Measurements from ENCODE around the gene RNF213.

Gene RNF213

DNA sequence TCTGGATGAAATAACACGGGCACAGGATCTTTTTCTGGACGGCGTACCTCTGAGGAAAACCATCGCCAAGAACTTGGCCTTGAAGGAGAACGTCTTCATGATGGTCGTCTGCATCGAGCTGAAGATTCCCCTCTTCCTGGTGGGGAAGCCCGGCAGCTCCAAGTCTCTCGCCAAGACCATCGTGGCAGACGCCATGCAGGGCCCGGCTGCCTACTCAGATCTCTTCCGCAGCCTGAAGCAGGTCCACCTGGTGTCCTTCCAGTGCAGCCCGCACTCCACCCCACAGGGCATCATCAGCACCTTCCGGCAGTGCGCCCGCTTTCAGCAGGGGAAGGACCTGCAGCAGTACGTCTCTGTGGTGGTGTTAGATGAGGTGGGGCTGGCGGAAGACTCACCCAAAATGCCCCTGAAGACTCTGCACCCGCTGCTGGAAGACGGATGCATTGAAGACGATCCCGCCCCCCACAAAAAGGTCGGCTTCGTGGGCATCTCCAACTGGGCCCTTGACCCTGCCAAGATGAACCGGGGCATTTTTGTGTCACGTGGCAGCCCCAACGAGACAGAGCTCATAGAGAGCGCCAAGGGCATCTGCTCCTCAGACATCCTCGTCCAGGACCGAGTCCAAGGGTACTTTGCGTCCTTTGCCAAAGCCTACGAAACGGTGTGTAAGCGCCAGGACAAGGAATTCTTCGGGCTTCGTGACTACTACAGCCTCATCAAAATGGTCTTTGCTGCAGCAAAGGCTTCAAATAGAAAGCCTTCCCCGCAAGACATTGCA lies 86.0 kb downstream of the RNF213 start:
- FAIRE-seq = no peak

DNA sequence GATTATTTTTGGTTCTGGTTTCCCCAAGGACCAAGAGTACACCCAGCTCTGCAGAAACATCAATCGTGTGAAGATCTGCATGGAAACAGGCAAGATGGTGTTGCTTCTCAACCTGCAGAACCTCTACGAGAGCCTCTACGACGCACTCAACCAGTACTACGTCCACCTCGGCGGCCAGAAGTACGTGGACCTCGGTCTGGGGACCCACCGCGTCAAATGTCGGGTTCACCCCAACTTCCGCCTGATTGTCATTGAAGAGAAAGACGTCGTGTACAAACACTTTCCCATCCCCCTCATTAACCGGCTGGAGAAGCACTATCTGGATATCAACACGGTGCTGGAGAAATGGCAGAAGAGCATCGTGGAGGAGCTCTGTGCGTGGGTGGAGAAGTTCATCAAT lies 86.9 kb downstream of the RNF213 start:
- FAIRE-seq (no peak), DNase-seq (ENCODE audit: low spot score) (no peak)

More for the DNA sequence above, 86.0 kb downstream of the RNF213 start:
- no peak for DNase-seq (ENCODE audit: low spot score)

DNA sequence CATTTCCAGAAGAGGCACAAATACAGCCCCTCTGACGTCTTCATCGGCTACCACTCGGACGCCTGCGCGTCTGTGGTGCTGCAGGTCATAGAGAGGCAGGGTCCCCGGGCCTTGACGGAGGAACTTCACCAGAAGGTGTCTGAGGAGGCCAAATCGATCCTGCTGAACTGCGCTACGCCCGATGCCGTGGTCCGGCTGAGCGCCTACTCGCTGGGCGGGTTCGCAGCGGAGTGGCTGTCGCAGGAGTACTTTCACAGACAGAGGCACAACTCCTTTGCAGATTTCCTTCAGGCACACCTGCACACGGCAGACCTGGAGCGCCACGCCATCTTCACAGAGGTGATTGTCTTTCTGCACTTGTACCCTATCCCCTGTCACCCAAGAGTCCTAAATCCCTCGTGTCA lies 87.3 kb downstream of the RNF213 start:
- no peak for DNase-seq (ENCODE audit: low spot score)
- no peak for FAIRE-seq

DNA sequence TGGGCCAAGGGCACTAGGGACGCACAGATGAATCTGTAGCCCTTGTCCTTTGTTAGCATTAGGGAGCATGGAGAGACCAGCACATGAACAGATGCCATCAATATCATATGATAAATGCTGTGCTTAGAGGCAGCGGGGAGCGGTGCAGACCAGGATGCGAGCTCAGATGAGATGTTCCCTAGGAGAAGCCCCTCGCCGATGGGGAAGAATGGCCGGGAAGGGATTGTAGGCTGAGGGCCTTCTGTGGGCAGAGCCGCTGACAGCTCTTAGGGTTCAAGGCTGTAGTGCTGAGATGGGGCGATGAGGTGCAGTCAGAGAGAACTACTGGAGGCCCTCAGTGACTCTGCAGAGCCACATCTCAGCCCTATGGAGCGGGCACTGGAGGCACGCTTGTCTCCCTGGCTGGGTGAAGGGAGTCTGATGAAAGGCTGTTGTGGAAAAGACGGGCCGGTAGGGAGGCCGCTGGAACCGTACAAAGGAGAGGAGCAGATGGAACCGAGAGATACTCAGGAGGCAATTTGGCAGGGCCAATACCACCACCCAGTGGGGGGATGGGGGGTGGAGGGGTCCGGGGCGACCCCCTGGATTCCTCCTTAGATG lies 88.0 kb downstream of the RNF213 start:
- DNase-seq (ENCODE audit: low spot score) = no peak
- FAIRE-seq = no peak

DNA sequence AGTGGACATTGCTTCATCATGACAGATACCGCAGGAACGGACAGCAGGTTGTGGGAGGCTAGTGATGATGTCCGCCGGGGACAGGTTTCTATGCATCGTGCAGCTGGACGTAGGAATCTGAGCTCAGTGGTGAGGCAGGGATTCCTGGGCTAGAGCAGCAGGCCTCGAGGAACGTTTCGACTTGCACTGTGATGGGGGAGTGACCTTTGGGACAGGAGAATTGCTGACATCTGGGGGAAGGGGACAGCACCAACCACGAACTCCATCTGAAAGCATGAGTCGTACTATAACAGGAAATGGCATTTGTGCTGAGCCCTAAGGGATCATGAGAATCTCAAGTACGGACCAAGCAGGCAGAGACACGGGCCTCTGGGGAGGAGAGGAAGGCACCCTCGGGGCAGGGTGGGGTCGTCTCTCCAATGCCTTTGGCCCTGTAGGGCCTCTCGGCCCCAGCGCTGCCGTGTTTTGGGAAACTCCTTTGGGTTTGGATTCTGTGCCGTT lies 88.5 kb downstream of the RNF213 start:
- no peak for DNase-seq (ENCODE audit: low spot score)
- peak; percentile 65 for FAIRE-seq

DNA sequence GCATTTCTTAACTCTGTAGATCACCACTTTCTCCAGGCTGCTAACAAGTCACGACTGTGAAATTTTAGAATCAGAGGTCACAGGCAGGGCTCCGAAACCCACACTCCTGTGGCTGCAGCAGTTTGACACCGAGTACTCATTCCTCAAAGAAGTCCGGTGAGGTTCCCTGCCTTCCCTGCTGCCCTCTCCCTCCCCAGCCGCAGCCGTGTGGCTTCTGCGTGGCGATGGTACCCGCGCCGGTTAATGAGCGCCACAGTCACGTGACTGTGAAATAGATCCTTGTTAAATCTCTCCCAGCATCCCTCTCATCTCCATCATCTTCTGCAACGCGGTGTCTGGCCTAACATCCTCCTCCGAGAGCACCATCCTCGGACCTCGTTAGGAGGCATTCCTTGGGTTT lies 89.1 kb downstream of the RNF213 start:
- FAIRE-seq = no peak

DNA sequence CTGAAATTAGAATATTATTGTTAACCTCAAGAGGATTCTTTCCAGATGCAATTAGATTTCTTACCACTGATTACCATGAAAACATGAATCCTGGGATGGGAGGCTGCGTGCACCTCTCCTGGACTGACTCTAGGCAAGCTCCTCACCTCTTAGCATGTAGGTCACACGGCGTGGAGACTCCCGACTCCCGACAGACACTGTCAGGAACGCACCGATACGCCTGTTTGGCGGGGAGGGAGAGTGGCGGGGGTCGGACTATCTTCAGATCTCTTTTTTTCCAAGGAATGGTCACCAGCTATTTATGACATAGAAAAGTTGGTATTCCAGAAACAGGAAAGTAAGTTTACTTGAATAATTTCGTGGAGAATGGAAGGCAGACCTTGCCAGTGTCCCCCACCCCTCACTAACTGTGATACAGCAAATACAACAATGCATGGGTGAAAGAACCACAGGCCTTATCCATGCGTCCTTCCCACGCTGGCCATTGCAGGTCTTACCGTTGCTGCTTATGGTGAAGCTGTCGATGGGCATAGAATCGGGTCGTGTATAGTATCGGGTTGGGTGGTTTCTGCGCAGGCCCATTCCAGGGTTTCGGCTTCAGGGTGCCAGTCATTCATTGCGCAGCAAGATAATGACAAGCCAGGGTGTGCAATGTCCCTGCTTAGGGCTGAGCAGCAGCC lies 91.7 kb downstream of the RNF213 start:
- DNase-seq (ENCODE audit: low spot score) (no peak), FAIRE-seq (peak; percentile 86)

More for the DNA sequence above, 89.1 kb downstream of the RNF213 start:
- no peak for DNase-seq (ENCODE audit: low spot score)

DNA sequence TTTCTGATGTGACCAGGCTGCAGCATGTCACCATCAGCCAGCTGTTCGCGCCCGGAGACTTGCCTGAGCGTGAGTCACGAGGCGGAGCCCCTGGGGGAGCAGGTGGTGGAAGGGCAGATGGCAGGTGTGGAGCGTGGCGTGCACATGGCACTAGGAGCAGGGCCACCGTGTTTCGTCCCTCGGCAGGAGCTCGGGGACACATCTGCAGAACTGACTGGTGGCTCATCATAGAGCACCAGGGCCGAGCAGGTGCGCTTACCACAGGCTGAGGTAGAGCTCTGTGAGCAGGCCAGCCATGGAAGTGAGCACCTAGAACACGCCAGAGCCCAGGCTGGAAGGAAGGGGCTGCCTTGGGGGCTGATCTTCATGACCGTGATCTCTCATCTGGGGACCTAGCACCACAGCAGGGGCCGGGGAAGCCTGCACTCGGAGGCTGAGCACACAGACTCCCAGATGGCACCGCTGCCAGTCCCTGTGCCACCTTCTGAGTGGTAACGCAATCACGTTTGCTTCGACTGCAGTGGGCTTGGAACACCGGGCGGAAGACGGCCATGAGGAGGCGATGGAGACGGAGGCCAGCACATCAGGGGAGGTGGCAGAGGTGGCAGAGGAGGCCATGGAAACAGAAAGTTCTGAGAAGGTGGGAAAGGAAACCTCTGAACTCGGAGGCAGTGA lies 92.5 kb downstream of the RNF213 start:
- no peak for DNase-seq (ENCODE audit: low spot score)
- no peak for FAIRE-seq

DNA sequence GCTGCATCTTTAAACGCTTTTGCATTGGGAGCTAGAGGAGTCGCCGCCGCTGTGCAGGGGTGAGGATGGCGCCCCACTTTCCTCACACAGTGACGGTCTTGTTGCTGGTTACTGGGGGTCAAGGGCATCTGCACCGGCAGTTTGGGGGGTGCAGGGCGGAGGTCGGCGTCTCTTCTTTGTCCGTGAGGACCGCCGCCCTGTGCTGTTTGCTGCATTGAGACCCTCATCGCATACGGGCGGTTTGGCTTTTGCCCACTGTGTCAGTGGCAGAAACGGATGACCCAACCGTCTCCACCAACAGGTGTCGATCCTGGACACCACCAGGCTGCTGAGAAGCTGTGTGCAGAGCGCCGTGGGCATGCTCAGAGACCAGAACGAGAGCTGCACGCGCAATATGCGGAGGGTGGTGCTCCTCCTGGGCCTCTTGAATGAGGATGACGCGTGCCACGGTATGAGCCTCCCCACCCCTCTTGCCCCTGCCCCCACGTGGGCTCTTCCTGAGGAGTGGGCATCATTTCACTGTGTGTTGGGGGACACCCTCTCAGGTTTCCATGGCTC lies 93.1 kb downstream of the RNF213 start:
- no peak for DNase-seq (ENCODE audit: low spot score)
- FAIRE-seq = no peak

DNA sequence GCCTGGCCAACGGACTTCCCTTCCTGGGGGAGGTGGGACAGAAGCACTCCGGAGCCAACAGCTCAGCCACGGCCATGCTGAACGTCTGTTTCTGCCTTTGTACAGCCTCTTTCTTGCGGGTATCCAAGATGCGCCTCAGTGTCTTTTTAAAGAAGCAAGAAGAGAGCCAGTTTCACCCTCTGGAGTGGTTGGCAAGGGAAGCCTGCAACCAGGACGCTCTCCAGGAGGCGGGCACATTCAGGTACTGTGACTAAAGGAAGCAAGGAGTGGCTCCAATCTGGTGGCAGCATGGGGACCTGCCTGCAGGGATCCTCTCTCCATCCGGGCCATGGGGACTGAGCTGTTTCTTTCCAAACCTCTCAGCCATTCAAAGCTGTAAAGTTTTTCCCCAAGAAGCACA lies 93.7 kb downstream of the RNF213 start:
- FAIRE-seq (no peak), DNase-seq (ENCODE audit: low spot score) (no peak)

DNA sequence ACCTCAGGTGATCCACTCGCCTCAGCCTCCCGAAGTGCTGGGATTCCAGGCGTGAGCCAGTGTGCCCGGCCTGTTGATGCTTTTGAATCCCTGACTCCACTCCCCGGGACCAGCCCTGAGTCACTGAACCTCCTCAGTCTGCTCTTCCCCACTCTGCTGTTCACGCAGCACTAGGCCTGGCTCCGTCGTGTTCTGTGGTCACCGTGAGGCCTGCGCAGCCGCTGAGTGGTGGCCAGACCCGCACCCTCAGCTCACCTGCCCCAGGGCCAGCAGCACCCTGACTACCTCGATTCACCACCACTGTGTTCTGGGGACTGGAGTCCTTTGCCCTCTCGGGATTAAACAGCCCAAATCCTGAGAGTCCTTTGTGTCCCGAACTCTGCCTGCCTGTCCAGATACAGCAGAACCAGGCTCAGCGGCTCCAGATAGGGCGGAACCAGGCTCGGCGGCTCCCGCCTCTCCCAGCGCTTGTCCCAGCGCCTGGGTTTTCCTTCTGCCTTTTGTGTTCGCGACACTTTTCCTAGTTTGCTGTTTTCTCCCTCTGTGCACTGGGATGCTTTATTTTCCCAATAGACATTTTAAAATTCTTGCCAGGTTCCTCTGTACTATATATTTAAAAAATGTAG lies 95.7 kb downstream of the RNF213 start:
- DNase-seq (ENCODE audit: low spot score) (no peak), FAIRE-seq (no peak)

DNA sequence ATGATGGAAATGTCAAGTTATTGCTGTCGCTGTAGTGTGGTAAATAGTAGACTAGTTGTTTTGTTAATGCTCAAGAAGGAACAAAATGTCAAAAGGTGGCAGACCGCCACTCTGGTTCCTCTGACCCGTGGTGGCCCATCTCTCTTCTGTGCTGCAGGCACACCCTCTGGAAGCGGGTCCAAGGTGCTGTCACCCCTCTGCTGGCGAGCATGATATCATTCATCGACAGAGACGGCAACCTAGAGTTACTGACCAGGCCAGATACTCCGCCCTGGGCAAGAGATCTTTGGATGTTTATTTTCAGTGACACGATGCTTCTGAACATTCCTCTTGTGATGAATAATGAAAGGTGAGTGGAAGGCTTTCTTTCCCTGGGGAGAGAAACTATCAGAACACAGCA lies 97.5 kb downstream of the RNF213 start:
- FAIRE-seq = no peak

DNA sequence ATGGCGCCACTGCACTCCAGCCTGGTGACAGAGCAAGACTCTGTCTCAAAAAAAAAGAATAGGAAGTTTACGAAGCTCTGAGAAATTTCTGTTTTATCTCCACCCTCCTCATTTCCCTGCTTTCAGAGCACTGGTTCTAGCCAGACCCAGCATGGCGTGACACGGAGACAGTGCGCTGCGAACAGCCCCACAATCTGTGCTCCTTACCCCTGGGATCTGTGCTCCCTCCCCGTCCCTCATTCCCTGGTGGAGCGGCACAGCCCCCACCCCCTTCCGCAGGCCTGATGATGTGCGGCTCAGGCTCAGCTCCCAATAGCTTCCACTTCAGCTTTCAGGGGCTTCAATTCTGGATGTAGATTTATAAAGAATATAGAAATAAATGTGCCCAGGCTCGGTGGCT lies 98.2 kb downstream of the RNF213 start:
- DNase-seq (ENCODE audit: low spot score) (no peak), FAIRE-seq (no peak)

More for the DNA sequence above, 97.5 kb downstream of the RNF213 start:
- DNase-seq (ENCODE audit: low spot score) = no peak

DNA sequence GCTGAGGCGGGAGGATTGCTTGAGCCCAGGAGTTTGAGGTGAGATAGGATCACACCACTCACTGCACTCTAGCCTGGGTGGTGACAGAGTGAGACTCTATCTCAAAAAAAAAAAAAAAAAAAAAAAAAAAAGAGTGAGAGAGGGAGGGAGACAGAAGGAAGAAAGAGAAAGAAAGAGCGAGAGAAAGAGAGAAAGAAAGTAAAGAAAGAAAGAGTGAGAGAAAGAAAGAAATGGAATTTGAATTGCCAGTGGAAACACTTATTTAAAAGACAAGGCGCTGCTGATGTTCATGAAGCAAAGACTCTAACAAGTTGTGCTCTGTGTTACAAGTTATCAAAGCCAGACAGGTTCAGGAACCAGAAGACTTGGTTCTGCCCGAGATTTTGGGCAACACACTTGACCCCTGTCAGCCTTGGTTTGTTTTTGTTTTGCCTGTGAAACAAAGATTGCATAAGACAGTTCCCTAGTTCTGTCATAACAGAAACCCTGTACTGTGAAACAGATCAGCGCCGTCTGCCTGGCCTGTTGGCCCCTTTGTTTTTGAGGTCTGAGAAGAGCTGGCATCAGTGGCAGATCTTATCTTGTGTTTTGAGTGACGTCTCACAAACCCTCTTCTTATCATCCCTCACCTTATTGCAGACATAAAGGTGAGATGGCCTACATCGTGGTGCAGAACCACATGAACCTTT lies 98.9 kb downstream of the RNF213 start:
- FAIRE-seq (no peak), DNase-seq (ENCODE audit: low spot score) (no peak)

DNA sequence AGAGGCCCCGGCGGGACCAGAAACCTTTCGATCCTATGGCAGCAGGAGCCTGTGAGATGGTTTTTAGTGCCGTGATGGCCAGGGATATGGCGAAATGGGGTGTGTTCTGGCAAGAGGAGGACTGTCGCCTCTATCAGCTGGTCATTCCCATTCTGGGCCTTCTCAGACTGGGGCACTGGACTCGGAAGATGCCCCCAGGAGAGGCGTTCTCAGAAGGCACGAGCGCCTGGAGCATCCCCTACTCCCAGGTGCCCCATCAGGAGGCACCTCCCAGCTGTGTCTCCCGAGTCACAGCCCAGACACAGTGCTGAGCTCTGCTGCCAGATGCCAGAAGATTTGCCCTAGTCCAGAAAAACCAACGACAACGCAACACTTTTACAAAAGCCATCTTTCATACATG lies 99.7 kb downstream of the RNF213 start:
- no peak for FAIRE-seq

DNA sequence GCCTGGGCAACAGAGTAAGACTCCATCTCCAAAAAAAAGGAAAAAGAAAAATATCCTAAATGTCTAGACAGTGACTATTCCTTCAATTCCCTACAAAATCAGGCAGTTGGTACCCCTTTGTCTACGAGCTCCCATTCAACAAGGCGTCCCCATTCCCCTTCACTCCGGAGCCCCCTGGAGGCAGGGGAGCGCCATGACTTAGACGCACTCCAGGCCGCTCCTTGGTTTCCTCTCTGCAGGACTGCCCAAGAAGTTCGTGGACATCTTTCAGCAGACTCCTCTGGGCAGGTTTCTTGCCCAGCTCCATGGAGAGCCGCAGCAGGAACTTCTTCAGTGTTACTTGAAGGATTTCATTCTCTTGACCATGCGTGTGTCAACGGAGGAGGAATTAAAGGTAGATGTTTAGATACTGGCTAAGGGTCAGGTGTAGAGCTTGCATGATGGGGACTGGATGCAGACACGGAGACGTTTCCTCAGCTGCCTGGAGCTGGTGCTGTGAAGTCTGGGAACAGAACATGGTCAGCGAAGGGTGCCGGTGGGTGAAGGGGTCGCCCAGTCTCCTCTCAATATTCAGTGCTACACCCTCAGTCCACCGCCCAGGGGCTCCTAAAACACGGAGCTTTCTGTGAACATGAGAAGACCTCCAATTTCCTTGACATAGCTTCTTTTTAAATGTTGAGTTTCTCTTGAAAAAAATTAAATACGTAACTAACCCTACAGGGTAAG lies 101.0 kb downstream of the RNF213 start:
- DNase-seq (ENCODE audit: low spot score) (peak; percentile 38), FAIRE-seq (no peak)

More for the DNA sequence above, 99.7 kb downstream of the RNF213 start:
- no peak for DNase-seq (ENCODE audit: low spot score)

DNA sequence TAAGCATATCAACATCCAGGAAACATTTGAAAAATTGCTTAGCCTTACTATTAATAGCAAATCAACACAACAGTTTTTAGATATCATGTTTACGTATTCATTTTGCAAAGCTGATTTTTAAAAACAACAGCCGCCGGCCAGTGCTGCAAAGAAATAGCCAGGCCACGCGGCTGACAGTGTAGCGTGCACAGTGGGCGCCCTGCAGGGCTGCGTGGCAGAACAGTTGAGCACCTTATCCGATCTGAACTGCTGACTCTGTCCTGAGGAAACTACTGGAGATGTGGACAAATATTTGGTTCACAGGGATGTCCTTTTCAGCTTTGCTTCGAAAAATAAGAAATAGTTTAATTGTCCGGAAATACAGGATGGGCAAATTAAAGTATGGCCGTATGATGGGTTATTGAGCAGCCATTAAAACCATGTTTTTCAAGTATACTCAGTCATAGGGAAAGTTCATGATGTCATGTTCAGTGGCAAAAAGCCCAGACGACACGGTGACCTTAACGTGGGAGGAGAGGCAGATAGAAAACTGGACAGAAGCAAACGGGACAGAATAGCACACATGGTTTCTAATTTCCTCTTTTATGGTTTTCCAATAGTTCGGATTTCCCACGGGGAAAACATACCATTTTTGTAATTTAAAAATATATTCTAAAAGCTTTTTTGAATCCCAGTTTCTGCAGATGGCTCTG lies 101.9 kb downstream of the RNF213 start:
- no peak for DNase-seq (ENCODE audit: low spot score)
- FAIRE-seq = no peak

DNA sequence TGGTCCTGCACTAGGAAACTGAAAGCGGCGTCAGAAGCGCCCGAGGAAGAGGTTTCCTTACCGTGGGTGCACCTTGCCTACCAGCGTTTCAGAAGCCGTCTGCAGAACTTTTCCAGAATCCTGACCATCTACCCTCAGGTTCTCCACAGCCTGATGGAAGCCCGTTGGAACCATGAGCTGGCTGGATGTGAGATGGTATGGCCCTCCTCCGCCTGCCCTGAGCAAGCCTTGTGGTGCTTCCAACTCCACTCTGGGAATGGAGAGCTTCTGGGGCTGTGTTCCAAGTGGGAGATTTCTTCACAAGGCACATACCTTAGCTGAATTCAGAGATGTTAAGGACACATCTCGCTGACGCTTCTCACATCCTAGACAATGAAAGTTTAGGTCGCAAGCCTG lies 102.5 kb downstream of the RNF213 start:
- no peak for DNase-seq (ENCODE audit: low spot score)
- no peak for FAIRE-seq

DNA sequence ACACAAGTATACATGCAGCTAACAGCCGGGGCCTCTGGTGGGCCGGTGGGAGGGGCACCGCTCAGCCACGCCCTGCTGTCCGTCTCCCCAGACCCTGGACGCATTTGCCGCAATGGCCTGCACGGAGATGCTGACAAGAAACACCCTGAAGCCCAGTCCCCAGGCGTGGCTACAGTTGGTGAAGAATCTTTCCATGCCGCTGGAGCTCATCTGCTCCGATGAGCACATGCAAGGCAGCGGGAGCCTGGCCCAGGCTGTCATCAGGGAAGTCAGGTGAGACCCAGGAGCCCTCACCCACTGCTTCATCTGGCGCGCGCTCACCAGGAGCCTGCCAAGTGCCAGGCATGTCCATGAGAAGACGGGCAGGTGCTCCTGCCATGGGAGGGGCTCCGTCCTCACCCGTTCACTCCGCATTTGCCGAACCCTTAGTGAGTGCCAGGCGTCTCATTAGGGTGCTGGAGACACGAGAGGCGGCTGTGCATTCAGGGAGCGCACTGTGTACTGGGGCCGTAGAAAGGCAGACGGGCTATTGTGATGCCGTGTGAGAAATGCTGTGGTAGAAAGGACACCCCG lies 103.0 kb downstream of the RNF213 start:
- FAIRE-seq (no peak), DNase-seq (ENCODE audit: low spot score) (no peak)
